ENCODE data around the gene CHRD. TPM values are rescaled to one million over a fixed set of nuclear protein-coding genes. Genes with fewer than 3 reads are reported as not detected.
A peak's percentile ranks its signal among the peaks of the same experiment; 100 is the strongest.

CHRD gene
- total and polyA plus RNA-seq, 10 donors = 5.2 to 26.5 (median 14.9) TPM

- Histone ChIP-seq H3K4me1 (peaks cover 4 to 43% (median 26%) of the 10 kb centered on the region in 6 donors), H3K4me3 (no peak overlapping the region), H3K9me3 (no peaks in the 10 kb centered on the region), H3K36me3 (peaks cover 0 to 48% (median 24%) of the 10 kb centered on the region in 6 donors), H3K27me3 (replicated peaks in 1 of 7) (peaks cover 0 to 5% (median 0%) of the 10 kb centered on the region in 7 donors), H3K27ac (no peak overlapping the region)
- DNase-seq = no peak
- TF ChIP-seq POLR2AphosphoS5 (IDR thresholded peaks at IDR 0.05) (no peak), POLR2A (IDR thresholded peaks at IDR 0.05) (no peak), CTCF (IDR thresholded peaks at IDR 0.05 in 8 of 11, conservative IDR thresholded peaks at IDR 0.05 in 3 of 11) (no peak)
- 83 to 99% (median 95%) methylated on average over 7 of the region's 7 CpGs for WGBS, 5 donors
- intact Hi-C loops (cut with DNase I; ENCODE audit: low total_unique reads) = no loop called here
Observed at GRCh38 chr3:184341925-184342324, 37.9 kb upstream of the CHRD start.

DNA sequence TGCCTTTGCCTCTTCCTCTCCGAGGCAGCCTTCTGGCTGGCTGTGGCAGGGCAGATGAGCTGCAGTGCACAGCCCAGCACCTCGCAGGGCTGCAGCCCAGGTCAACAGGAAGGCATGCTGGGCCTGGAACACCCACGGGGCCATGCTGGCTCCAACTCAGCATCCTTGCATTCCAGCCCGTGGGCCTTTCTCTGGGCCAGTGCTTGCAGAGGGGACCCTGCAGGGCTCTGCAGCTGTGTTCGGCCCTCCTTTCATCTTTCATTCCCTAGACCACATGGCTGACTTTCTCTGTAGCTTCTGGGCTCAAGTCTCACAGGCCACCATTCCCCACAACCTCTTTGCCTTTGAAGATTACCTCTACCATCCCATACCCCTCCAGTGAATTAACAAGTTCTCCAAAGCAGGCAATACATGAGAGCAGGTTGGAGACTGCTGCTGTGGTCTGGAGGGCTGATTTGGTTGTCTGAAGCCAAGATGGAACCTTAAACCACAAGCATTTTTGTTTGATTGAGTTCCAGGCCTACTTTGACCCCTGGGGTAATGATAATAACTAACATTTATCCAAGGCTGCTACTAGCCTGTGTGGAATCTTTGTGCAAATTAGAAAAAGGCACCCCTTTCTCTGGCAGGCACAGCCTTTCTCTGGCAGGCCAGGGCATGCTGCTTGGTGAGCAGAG lies 36.5 kb upstream of the CHRD start:
- Histone ChIP-seq H3K27ac (no peak overlapping the region), H3K9me3 (no peaks in the 10 kb centered on the region), H3K4me1 (peaks cover 0 to 29% (median 15%) of the 10 kb centered on the region in 6 donors), H3K4me3 (no peak overlapping the region), H3K27me3 (replicated peaks in 1 of 7) (peaks cover 0 to 4% (median 0%) of the 10 kb centered on the region in 7 donors), H3K36me3 (peaks cover 0 to 48% (median 24%) of the 10 kb centered on the region in 6 donors)
- intact Hi-C loops (cut with DNase I; ENCODE audit: low total_unique reads) = no loop called here
- no peak for DNase-seq
- WGBS, 5 donors = 83 to 95% (median 88%) methylated on average over 5 of the region's 5 CpGs
- no peak for TF ChIP-seq POLR2AphosphoS5 (IDR thresholded peaks at IDR 0.05)
- TF ChIP-seq POLR2A (IDR thresholded peaks at IDR 0.05) = no peak
- TF ChIP-seq CTCF (IDR thresholded peaks at IDR 0.05 in 8 of 11, conservative IDR thresholded peaks at IDR 0.05 in 3 of 11) = no peak

GRCh38 chr3:184344579-184345316 lies 35.1 kb upstream of the CHRD start:
- intact Hi-C loops (cut with DNase I; ENCODE audit: low total_unique reads) = no loop called here
- TF ChIP-seq CTCF (IDR thresholded peaks at IDR 0.05 in 8 of 11, conservative IDR thresholded peaks at IDR 0.05 in 3 of 11) (no peak), POLR2A (IDR thresholded peaks at IDR 0.05) (no peak), POLR2AphosphoS5 (IDR thresholded peaks at IDR 0.05) (peak in 1 of 3 donors; percentile 40)
- no peak for DNase-seq

More at GRCh38 chr3:184344579-184345316, 35.1 kb upstream of the CHRD start:
- no peak overlapping the region for H3K4me3 ChIP-seq
- peaks cover 0 to 44% (median 24%) of the 10 kb centered on the region in 6 donors for H3K36me3 ChIP-seq
- H3K4me1 ChIP-seq = peaks cover 0 to 21% (median 10%) of the 10 kb centered on the region in 6 donors
- peak overlapping the region in 4 of 8 donors; percentile 28 to 54 (median 34) for H3K27ac ChIP-seq
- 83 to 93% (median 91%) methylated on average over 14 to 24 of the region's 24 CpGs for WGBS, 5 donors
- no peaks in the 10 kb centered on the region for H3K9me3 ChIP-seq
- no peaks in the 10 kb centered on the region for H3K27me3 ChIP-seq (replicated peaks in 1 of 7)
